ENCODE data around the gene GSG1. TPM values are rescaled to one million over a fixed set of nuclear protein-coding genes. Genes with fewer than 3 reads are reported as not detected.

Gene GSG1
- total and polyA plus RNA-seq, 2 of the 8 experiments (the other 6 are each of a cell fraction or from before 2014, with no cell fraction given) = 0.89 to 1.4 TPM

- no peak for TF ChIP-seq CBX8 (IDR thresholded peaks at IDR 0.05; ENCODE audit: borderline replicate concordance, low read depth, low read length)
Observed at GRCh38 chr12:13106666-13107065, 3.2 kb upstream of the GSG1 start (continued).

All from H1 (cell line).